Pons (tissue), 1 donor: Measurements from ENCODE around the gene ADAMTS16.

ENCODE experiments used
- DNase-seq: peaks from one replicate; pipeline ENCODE4 v3.0.0-alpha.2; 2016; ENCODE audit warnings: low spot score

The ADAMTS16 gene

GRCh38 chr5:5141625-5142525, 1.7 kb downstream of the ADAMTS16 start:
- DNase-seq: peak; percentile 70

- DNase-seq: no peak
Observed at GRCh38 chr5:5144441-5144840, 4.3 kb downstream of the ADAMTS16 start.

GRCh38 chr5:5145651-5146529, 5.8 kb downstream of the ADAMTS16 start:
- no peak for DNase-seq

GRCh38 chr5:5146530-5147160, 6.5 kb downstream of the ADAMTS16 start:
- no peak for DNase-seq

GRCh38 chr5:5149154-5149553, 9.0 kb downstream of the ADAMTS16 start:
- DNase-seq: no peak

- no peak for DNase-seq
Observed at GRCh38 chr5:5150667-5151066, 10.5 kb downstream of the ADAMTS16 start.

- DNase-seq: no peak
Observed at GRCh38 chr5:5154733-5155132, 14.6 kb downstream of the ADAMTS16 start.

GRCh38 chr5:5155617-5156016, 15.5 kb downstream of the ADAMTS16 start:
- DNase-seq: no peak

- DNase-seq: no peak
Observed at GRCh38 chr5:5156471-5157082, 16.4 kb downstream of the ADAMTS16 start.

GRCh38 chr5:5158472-5158895, 18.4 kb downstream of the ADAMTS16 start:
- no peak for DNase-seq

GRCh38 chr5:5159282-5160103, 19.4 kb downstream of the ADAMTS16 start:
- DNase-seq: no peak

- DNase-seq: peak; percentile 7
Observed at GRCh38 chr5:5164163-5164562, 24.0 kb downstream of the ADAMTS16 start.

- DNase-seq: no peak
Observed at GRCh38 chr5:5165541-5166002, 25.4 kb downstream of the ADAMTS16 start.

GRCh38 chr5:5169466-5169865, 29.3 kb downstream of the ADAMTS16 start:
- DNase-seq: no peak

- no peak for DNase-seq
Observed at GRCh38 chr5:5178136-5178535, 38.0 kb downstream of the ADAMTS16 start.

GRCh38 chr5:5178580-5178979, 38.5 kb downstream of the ADAMTS16 start:
- DNase-seq: no peak

- DNase-seq: no peak
Observed at GRCh38 chr5:5179079-5179478, 38.9 kb downstream of the ADAMTS16 start.

- no peak for DNase-seq
Observed at GRCh38 chr5:5179597-5179996, 39.5 kb downstream of the ADAMTS16 start.

GRCh38 chr5:5181650-5182324, 41.7 kb downstream of the ADAMTS16 start:
- no peak for DNase-seq

- DNase-seq: no peak
Observed at GRCh38 chr5:5182508-5183188, 42.5 kb downstream of the ADAMTS16 start.
